Measurements from ENCODE around the gene TEX13D. TPM values are rescaled to one million over a fixed set of nuclear protein-coding genes. Genes with fewer than 3 reads are reported as not detected.

The TEX13D gene
- total and polyA plus RNA-seq, 2 experiments from 2014 or later, result not detected

- no peak for DNase-seq (ENCODE audit: low spot score)
- TF ChIP-seq, protein P1, sequence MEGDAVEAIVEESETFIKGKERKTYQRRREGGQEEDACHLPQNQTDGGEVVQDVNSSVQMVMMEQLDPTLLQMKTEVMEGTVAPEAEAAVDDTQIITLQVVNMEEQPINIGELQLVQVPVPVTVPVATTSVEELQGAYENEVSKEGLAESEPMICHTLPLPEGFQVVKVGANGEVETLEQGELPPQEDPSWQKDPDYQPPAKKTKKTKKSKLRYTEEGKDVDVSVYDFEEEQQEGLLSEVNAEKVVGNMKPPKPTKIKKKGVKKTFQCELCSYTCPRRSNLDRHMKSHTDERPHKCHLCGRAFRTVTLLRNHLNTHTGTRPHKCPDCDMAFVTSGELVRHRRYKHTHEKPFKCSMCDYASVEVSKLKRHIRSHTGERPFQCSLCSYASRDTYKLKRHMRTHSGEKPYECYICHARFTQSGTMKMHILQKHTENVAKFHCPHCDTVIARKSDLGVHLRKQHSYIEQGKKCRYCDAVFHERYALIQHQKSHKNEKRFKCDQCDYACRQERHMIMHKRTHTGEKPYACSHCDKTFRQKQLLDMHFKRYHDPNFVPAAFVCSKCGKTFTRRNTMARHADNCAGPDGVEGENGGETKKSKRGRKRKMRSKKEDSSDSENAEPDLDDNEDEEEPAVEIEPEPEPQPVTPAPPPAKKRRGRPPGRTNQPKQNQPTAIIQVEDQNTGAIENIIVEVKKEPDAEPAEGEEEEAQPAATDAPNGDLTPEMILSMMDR (IDR thresholded peaks at IDR 0.05; ENCODE audit: poor library complexity), result no peak
- TF ChIP-seq EZH2 (IDR thresholded peaks at IDR 0.05; ENCODE audit: borderline replicate concordance) (no peak), EZH2phosphoT487 (IDR thresholded peaks at IDR 0.05; ENCODE audit: low read depth, severe bottlenecking, unreplicated experiment) (no peak)
- Histone ChIP-seq H4K20me1 (ENCODE audit: insufficient read depth, poor library complexity, severe bottlenecking) (no peaks in the 10 kb centered on the region), H3K4me1 (ENCODE audit: insufficient read depth) (no peaks in the 10 kb centered on the region), H3K27ac (no peak overlapping the region), H3K9me3 (ENCODE audit: low read depth) (no peaks in the 10 kb centered on the region), H3K27me3 (no peaks in the 10 kb centered on the region), H3K36me3 (replicated peaks; ENCODE audit: insufficient read depth, low read depth) (no peaks in the 10 kb centered on the region), H3K4me3 (no peak overlapping the region), H3K79me2 (no peaks in the 10 kb centered on the region), H2AFZ (no peak overlapping the region), H3K4me2 (no peak overlapping the region), H3K9me2 (replicated peaks; ENCODE audit: insufficient read depth) (no peaks in the 10 kb centered on the region)
- WGBS (ENCODE audit: low lambda C conversion rate, missing lambda C conversion rate), result 32% methylated on average over 1 of the region's 1 CpG
These were observed 5.5 kb downstream of the TEX13D start for GRCh38 chrX:124337916-124338315.

DNA sequence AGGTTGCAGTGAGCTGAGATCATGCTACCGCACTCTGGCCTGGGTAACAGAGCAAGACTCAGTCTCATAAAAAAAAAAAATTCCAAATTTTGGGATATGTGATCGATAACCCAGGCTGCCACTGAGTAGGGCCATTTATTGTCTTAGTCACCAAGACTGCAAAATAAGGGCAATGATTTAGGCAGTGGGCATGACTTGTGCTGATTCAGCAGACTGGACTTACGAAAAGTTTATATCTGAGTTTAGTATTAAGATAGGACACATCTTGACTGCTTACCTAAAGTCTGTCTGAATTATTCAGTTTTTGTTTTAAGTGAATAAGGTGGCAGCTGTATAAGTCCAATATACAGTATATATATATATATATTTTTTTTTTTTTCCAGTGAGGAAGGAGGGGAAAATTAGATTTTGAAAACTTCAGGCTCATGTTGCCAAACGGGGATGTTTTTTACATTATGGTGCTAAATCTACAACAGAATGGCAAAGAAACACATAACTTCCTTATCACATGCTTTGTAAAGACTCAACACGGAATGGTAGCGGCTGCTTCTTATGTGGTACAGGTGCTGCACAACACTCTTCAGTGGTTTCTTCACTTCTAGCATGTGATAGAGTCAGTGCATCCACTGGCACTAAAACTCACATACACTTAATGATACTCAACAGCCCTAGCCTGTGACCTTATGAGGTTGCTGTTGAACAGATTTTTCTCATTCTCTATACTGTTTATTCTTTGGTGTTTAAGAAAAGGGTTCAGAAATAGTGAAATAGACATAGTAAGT is 6.5 kb downstream of the TEX13D start:
- Histone ChIP-seq H3K4me3 (no peak overlapping the region), H3K27ac (no peak overlapping the region), H4K20me1 (ENCODE audit: insufficient read depth, poor library complexity, severe bottlenecking) (no peaks in the 10 kb centered on the region), H2AFZ (no peak overlapping the region), H3K4me2 (no peak overlapping the region), H3K9me3 (ENCODE audit: low read depth) (no peaks in the 10 kb centered on the region), H3K79me2 (no peaks in the 10 kb centered on the region), H3K27me3 (no peaks in the 10 kb centered on the region), H3K9me2 (replicated peaks; ENCODE audit: insufficient read depth) (no peaks in the 10 kb centered on the region), H3K36me3 (replicated peaks; ENCODE audit: insufficient read depth, low read depth) (no peaks in the 10 kb centered on the region), H3K4me1 (ENCODE audit: insufficient read depth) (no peaks in the 10 kb centered on the region)
- no peak for DNase-seq (ENCODE audit: low spot score)
- TF ChIP-seq EZH2phosphoT487 (IDR thresholded peaks at IDR 0.05; ENCODE audit: low read depth, severe bottlenecking, unreplicated experiment), result no peak
- TF ChIP-seq, protein P1 (IDR thresholded peaks at IDR 0.05; ENCODE audit: poor library complexity), result no peak
- TF ChIP-seq EZH2 (IDR thresholded peaks at IDR 0.05; ENCODE audit: borderline replicate concordance), result no peak
- WGBS (ENCODE audit: low lambda C conversion rate, missing lambda C conversion rate), result 81% methylated on average over 6 of the region's 6 CpGs

GRCh38 chrX:124341396-124342132 is 9.1 kb downstream of the TEX13D start:
- no peak overlapping the region for H3K4me3 ChIP-seq
- no peak for TF ChIP-seq EZH2phosphoT487 (IDR thresholded peaks at IDR 0.05; ENCODE audit: low read depth, severe bottlenecking, unreplicated experiment)
- TF ChIP-seq, protein P1 (IDR thresholded peaks at IDR 0.05; ENCODE audit: poor library complexity), result no peak
- no peak for TF ChIP-seq EZH2 (IDR thresholded peaks at IDR 0.05; ENCODE audit: borderline replicate concordance)
- DNase-seq (ENCODE audit: low spot score), result no peak
- no peaks in the 10 kb centered on the region for H3K9me2 ChIP-seq (replicated peaks; ENCODE audit: insufficient read depth)
- H3K27me3 ChIP-seq, result no peaks in the 10 kb centered on the region
- H3K27ac ChIP-seq, result no peak overlapping the region
- no peaks in the 10 kb centered on the region for H3K9me3 ChIP-seq (ENCODE audit: low read depth)
- H3K4me2 ChIP-seq, result no peak overlapping the region
- H3K79me2 ChIP-seq, result no peaks in the 10 kb centered on the region
- 80% methylated on average over 7 of the region's 7 CpGs for WGBS (ENCODE audit: low lambda C conversion rate, missing lambda C conversion rate)
- no peaks in the 10 kb centered on the region for H3K4me1 ChIP-seq (ENCODE audit: insufficient read depth)
- no peak overlapping the region for H2AFZ ChIP-seq
- no peaks in the 10 kb centered on the region for H3K36me3 ChIP-seq (replicated peaks; ENCODE audit: insufficient read depth, low read depth)
- no peaks in the 10 kb centered on the region for H4K20me1 ChIP-seq (ENCODE audit: insufficient read depth, poor library complexity, severe bottlenecking)

Data from hepatocyte (in vitro differentiated cells).